Measurements from ENCODE around the gene PLP2. TPM values are rescaled to one million over a fixed set of nuclear protein-coding genes. Genes with fewer than 3 reads are reported as not detected.

Gene PLP2
- total RNA-seq, 3 donors from 2014 or later (not counting 1 experiment from before 2014, with no cell fraction given): 29.3 to 69.7 (median 34.8) TPM

GRCh38 chrX:49153467-49153866, 18.2 kb upstream of the PLP2 start:
- H3K27me3 Mint-ChIP-seq (ENCODE audit: low read depth in 2 of 2): no peaks in the 10 kb centered on the region
- no peak overlapping the region for H3K27ac ChIP-seq (ENCODE audit: low read length)
- no peaks in the 10 kb centered on the region for H3K9me3 Mint-ChIP-seq
- intact Hi-C loops (cut with micrococcal nuclease): no loop called here
- no peak for TF ChIP-seq CTCF (IDR thresholded peaks at IDR 0.05)
- H3K27ac Mint-ChIP-seq: no peak overlapping the region
- no peak overlapping the region for H3K4me3 Mint-ChIP-seq
- H3K9me3 ChIP-seq (ENCODE audit: control insufficient read depth, insufficient read depth, low read length): no peaks in the 10 kb centered on the region
- DNase-seq (no peak), ATAC-seq (no peak)
- no peaks in the 10 kb centered on the region for H3K36me3 Mint-ChIP-seq
- H3K4me1 ChIP-seq (ENCODE audit: control insufficient read depth, insufficient read depth, low read length): peaks cover 15% of the 10 kb centered on the region
- H3K36me3 ChIP-seq (ENCODE audit: control insufficient read depth, insufficient read depth, low read length): no peaks in the 10 kb centered on the region
- peaks cover 15 to 22% of the 10 kb centered on the region in 2 donors for H3K4me1 Mint-ChIP-seq
- WGBS (ENCODE audit: insufficient coverage): no CpG with 5 or more reads among the region's 1 CpG
- H3K4me3 ChIP-seq (ENCODE audit: low read length): no peak overlapping the region
- no peaks in the 10 kb centered on the region for H3K27me3 ChIP-seq (ENCODE audit: control insufficient read depth, insufficient read depth, low read length)

- intact Hi-C loops (cut with micrococcal nuclease): no loop called here
Observed at GRCh38 chrX:49155243-49155899, 16.3 kb upstream of the PLP2 start.

GRCh38 chrX:49155900-49156837, 15.5 kb upstream of the PLP2 start:
- Histone ChIP-seq H3K27me3 (ENCODE audit: control insufficient read depth, insufficient read depth, low read length) (no peaks in the 10 kb centered on the region), H3K9me3 (ENCODE audit: control insufficient read depth, insufficient read depth, low read length) (no peaks in the 10 kb centered on the region), H3K27ac (ENCODE audit: low read length) (peak overlapping the region; percentile 85), H3K4me3 (ENCODE audit: low read length) (peak overlapping the region; percentile 57), H3K4me1 (ENCODE audit: control insufficient read depth, insufficient read depth, low read length) (peaks cover 15% of the 10 kb centered on the region), H3K36me3 (ENCODE audit: control insufficient read depth, insufficient read depth, low read length) (no peaks in the 10 kb centered on the region)
- H3K4me3 Mint-ChIP-seq: peak overlapping the region; percentile 90
- DNase-seq (peak; percentile 82 to 91), ATAC-seq (peak; percentile 93 to 98 (median 95))
- H3K4me1 Mint-ChIP-seq: peaks cover 15 to 22% of the 10 kb centered on the region in 2 donors
- peak overlapping the region; percentile 83 to 96 for H3K27ac Mint-ChIP-seq
- peak; percentile 53 for TF ChIP-seq CTCF (IDR thresholded peaks at IDR 0.05)
- intact Hi-C loops (cut with micrococcal nuclease): no loop called here
- H3K9me3 Mint-ChIP-seq: no peaks in the 10 kb centered on the region
- no peaks in the 10 kb centered on the region for H3K27me3 Mint-ChIP-seq (ENCODE audit: low read depth in 2 of 2)
- H3K36me3 Mint-ChIP-seq: no peaks in the 10 kb centered on the region
- 1% methylated on average over 60 of the region's 65 CpGs for WGBS (ENCODE audit: insufficient coverage)

More at GRCh38 chrX:49155243-49155899, 16.3 kb upstream of the PLP2 start:
- Mint-ChIP-seq H3K27ac (peak overlapping the region; percentile 83 to 96), H3K27me3 (ENCODE audit: low read depth in 2 of 2) (no peaks in the 10 kb centered on the region), H3K4me3 (peak overlapping the region; percentile 90), H3K36me3 (no peaks in the 10 kb centered on the region), H3K4me1 (peaks cover 15 to 22% of the 10 kb centered on the region in 2 donors), H3K9me3 (no peaks in the 10 kb centered on the region)
- WGBS (ENCODE audit: insufficient coverage): 3% methylated on average over 13 of the region's 18 CpGs
- no peak for ATAC-seq
- Histone ChIP-seq H3K9me3 (ENCODE audit: control insufficient read depth, insufficient read depth, low read length) (no peaks in the 10 kb centered on the region), H3K27me3 (ENCODE audit: control insufficient read depth, insufficient read depth, low read length) (no peaks in the 10 kb centered on the region), H3K36me3 (ENCODE audit: control insufficient read depth, insufficient read depth, low read length) (no peaks in the 10 kb centered on the region), H3K4me1 (ENCODE audit: control insufficient read depth, insufficient read depth, low read length) (peaks cover 15% of the 10 kb centered on the region), H3K4me3 (ENCODE audit: low read length) (peak overlapping the region; percentile 57), H3K27ac (ENCODE audit: low read length) (peak overlapping the region; percentile 85)
- no peak for TF ChIP-seq CTCF (IDR thresholded peaks at IDR 0.05)
- DNase-seq: peak in 1 of 2 donors; percentile 69

All from natural killer cell (primary cell).